Gastroesophageal sphincter (tissue), 3 donors: ENCODE results near the gene UBE2O.
"Not testable (repeated sequence)": the region's sequence is repeated elsewhere in the genome, so short reads cannot be mapped to it uniquely, and the experiment has no call there.

Experiments used
- CTCF ChIP-seq, 4 experiments: fragments of 200-600 bp in 2 of 4; fragments of 450-650 bp in 2 of 4; sonication (generic) in 1 of 4; IDR thresholded peaks; one replicate each; pipeline ENCODE4 v1.5.1; 2017 to 2019; ENCODE audit warnings: antibody characterized with exemption in 4 of 4, mild to moderate bottlenecking in 2 of 4, moderate library complexity in 2 of 4
- EP300 ChIP-seq: sonication (generic); formaldehyde crosslinking; IDR thresholded peaks from one replicate; pipeline ENCODE4 v1.6.1; 2017; ENCODE audit warnings: antibody characterized with exemption, mild to moderate bottlenecking
- POLR2A ChIP-seq, 2 donors: fragments of 450-650 bp; IDR thresholded peaks; one replicate each; pipeline ENCODE4 v1.6.1; 2017; ENCODE audit warnings: antibody characterized with exemption in 2 of 2, mild to moderate bottlenecking in 2 of 2, moderate library complexity in 1 of 2
- POLR2AphosphoS5 ChIP-seq: sonication (generic); formaldehyde crosslinking; IDR thresholded peaks from one replicate; pipeline ENCODE4 v1.6.1; 2017; ENCODE audit warnings: antibody characterized with exemption

GRCh38 chr17:76359776-76360175 is 93.2 kb downstream of the UBE2O start:
- TF ChIP-seq CTCF (IDR thresholded peaks at IDR 0.05); POLR2A (IDR thresholded peaks at IDR 0.05); POLR2AphosphoS5; EP300: not testable (repeated sequence)
